Measurements from ENCODE around the gene KIF17.

The KIF17 gene

GRCh38 chr1:20654104-20654690, 63.6 kb downstream of the KIF17 start:
- no peak overlapping the region for H3K4me3 ChIP-seq (ENCODE audit: low read depth, low read length)
- DNase-seq (ENCODE audit: low read depth), result no peak
- TF ChIP-seq, protein P1, sequence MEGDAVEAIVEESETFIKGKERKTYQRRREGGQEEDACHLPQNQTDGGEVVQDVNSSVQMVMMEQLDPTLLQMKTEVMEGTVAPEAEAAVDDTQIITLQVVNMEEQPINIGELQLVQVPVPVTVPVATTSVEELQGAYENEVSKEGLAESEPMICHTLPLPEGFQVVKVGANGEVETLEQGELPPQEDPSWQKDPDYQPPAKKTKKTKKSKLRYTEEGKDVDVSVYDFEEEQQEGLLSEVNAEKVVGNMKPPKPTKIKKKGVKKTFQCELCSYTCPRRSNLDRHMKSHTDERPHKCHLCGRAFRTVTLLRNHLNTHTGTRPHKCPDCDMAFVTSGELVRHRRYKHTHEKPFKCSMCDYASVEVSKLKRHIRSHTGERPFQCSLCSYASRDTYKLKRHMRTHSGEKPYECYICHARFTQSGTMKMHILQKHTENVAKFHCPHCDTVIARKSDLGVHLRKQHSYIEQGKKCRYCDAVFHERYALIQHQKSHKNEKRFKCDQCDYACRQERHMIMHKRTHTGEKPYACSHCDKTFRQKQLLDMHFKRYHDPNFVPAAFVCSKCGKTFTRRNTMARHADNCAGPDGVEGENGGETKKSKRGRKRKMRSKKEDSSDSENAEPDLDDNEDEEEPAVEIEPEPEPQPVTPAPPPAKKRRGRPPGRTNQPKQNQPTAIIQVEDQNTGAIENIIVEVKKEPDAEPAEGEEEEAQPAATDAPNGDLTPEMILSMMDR (IDR thresholded peaks at IDR 0.05; ENCODE audit: low read depth, low read length, missing control alignments), result no peak

- H3K4me3 ChIP-seq (ENCODE audit: low read depth, low read length), result no peak overlapping the region
- DNase-seq (ENCODE audit: low read depth), result no peak
- TF ChIP-seq, protein P1 (IDR thresholded peaks at IDR 0.05; ENCODE audit: low read depth, low read length, missing control alignments), result no peak
Measured at GRCh38 chr1:20652300-20652699, 65.5 kb downstream of the KIF17 start.

- TF ChIP-seq, protein P1 (IDR thresholded peaks at IDR 0.05; ENCODE audit: low read depth, low read length, missing control alignments), result no peak
- H3K4me3 ChIP-seq (ENCODE audit: low read depth, low read length), result no peak overlapping the region
- DNase-seq (ENCODE audit: low read depth), result no peak
Measured at GRCh38 chr1:20648946-20649345, 68.9 kb downstream of the KIF17 start.

DNA sequence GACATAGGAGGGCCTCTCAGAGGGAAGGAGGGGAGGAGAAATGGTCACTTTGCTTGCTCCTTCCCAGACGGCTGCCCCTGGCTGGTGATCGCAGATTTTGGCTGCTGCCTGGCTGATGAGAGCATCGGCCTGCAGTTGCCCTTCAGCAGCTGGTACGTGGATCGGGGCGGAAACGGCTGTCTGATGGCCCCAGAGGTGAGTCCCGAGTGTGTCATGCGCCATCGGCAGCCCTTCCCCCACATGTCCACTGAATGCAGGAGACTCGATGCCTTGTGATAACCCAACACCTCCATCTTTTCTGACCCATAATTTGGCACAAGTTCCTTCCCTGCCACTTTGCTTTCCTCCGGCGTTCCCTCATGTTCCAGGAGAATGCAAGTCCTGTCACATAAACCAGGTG, 69.4 kb downstream of the KIF17 start:
- TF ChIP-seq, protein P1 (IDR thresholded peaks at IDR 0.05; ENCODE audit: low read depth, low read length, missing control alignments), result no peak
- DNase-seq (ENCODE audit: low read depth), result no peak
- H3K4me3 ChIP-seq (ENCODE audit: low read depth, low read length), result no peak overlapping the region

DNA sequence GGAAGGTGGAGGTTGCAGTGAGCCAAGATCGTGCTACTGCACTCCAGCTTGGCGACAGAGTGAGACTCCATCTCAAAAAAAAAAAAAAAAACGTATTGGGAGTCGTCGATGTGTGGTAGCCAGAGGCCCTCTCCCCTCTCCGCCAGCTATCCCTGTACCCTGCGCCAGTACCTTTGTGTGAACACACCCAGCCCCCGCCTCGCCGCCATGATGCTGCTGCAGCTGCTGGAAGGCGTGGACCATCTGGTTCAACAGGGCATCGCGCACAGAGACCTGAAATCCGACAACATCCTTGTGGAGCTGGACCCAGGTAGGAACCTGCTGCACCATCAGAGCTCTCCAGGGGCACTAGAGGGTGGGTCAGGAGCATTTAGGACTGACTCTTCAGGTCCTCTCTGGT, 72.4 kb downstream of the KIF17 start:
- TF ChIP-seq, protein P1 (IDR thresholded peaks at IDR 0.05; ENCODE audit: low read depth, low read length, missing control alignments), result no peak

DNA sequence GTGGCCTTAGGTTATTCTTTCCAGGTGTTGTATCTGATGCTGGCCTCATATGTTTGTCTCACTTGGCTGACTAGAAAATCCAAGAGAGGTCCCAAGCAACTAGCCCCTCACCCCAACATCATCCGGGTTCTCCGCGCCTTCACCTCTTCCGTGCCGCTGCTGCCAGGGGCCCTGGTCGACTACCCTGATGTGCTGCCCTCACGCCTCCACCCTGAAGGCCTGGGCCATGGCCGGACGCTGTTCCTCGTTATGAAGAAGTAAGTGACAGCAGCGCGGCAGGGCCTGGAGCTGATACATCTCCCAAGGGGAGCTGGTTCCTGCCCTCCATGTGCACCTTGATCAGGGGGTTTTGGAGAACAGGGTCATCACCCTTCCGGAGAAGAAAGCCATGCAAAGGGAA, 73.4 kb downstream of the KIF17 start:
- DNase-seq (ENCODE audit: low read depth), result no peak
- no peak overlapping the region for H3K4me3 ChIP-seq (ENCODE audit: low read depth, low read length)
- TF ChIP-seq, protein P1 (IDR thresholded peaks at IDR 0.05; ENCODE audit: low read depth, low read length, missing control alignments), result no peak

More for the DNA sequence above, 72.4 kb downstream of the KIF17 start:
- no peak overlapping the region for H3K4me3 ChIP-seq (ENCODE audit: low read depth, low read length)
- no peak for DNase-seq (ENCODE audit: low read depth)

DNA sequence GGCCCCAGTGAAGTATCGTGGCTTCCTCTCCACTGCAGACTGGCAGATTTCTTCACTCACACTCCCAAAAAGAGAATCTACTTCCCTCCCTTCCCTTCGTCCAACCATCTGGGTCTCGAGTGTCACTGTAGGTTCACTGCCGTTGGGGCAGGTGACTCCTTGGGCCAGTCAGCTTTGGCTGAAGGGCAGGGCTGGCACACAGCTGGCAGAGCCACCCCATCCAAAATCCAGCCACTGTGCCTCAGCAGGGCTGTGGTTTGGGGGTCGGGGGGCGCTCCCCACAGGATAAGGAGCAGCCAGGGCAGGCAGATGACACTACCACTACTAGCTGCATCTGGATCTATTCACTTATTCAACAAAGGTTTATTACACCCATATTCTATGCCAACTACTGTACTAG, 74.7 kb downstream of the KIF17 start:
- H3K4me3 ChIP-seq (ENCODE audit: low read depth, low read length), result no peak overlapping the region
- no peak for DNase-seq (ENCODE audit: low read depth)
- TF ChIP-seq, protein P1 (IDR thresholded peaks at IDR 0.05; ENCODE audit: low read depth, low read length, missing control alignments), result no peak

All from GM12864 (cell line).